Right atrium auricular region (tissue), 2 donors: ENCODE results near the gene GPD1L. TPM values are rescaled to one million over a fixed set of nuclear protein-coding genes. Genes with fewer than 3 reads are reported as not detected.
"Not testable (repeated sequence)": the region's sequence is repeated elsewhere in the genome, so short reads cannot be mapped to it uniquely, and the experiment has no call there.

Experiments used
- DNase-seq: peaks from one replicate; pipeline ENCODE4 v3.0.0-alpha.2; 2019; ENCODE audit warnings: low spot score
- H3K27ac ChIP-seq, 2 donors: fragments of 200-600 bp; sonication (generic); 1 replicate in 1 of 2; 2 replicates in 1 of 2; pipeline ENCODE4 v1.5.1; 2016 to 2019
- H3K27me3 ChIP-seq, 2 donors: fragments of 200-600 bp; sonication (generic); one replicate each; pipeline versions ENCODE4 v1.5.1 to v1.6.0; 2017 to 2019
- H3K36me3 ChIP-seq: fragments of 200-600 bp; sonication (generic); one replicate; pipeline ENCODE4 v1.5.1; 2016
- H3K4me1 ChIP-seq, 2 donors: fragments of 200-600 bp; sonication (generic); one replicate each; pipeline versions ENCODE4 v1.5.1 to v1.6.0; 2017 to 2019
- H3K4me3 ChIP-seq, 2 donors: fragments of 200-600 bp; sonication (generic); 1 replicate in 1 of 2; 2 replicates in 1 of 2; pipeline ENCODE4 v1.5.1; 2017 to 2019; ENCODE audit warnings: mild to moderate bottlenecking in 1 of 2, moderate library complexity in 1 of 2
- H3K9me3 ChIP-seq, 2 donors: fragments of 200-600 bp; sonication (generic); one replicate each; pipeline ENCODE4 v1.5.1; 2019
- total RNA-seq, 2 donors: library from RNA; depleted of rRNA; stranded (reverse); fragments of >200 nt; gene quantifications; one replicate each; pipeline ENCODE4 v1.1.0, GENCODE V29; 2016
- TF ChIP-seq, protein P1 (sequence below), 2 donors: fragments of 200-600 bp; sonication (generic); IDR thresholded peaks; one replicate each; pipeline ENCODE4 v1.5.1; 2019; ENCODE audit warnings: antibody characterized with exemption in 2 of 2

The GPD1L gene
- total RNA-seq, 2 donors from 2014 or later: 194 to 275 TPM

GRCh38 chr3:32184187-32184730, 77.8 kb downstream of the GPD1L start:
- H3K27ac ChIP-seq: no peak overlapping the region
- no peaks in the 10 kb centered on the region for H3K36me3 ChIP-seq
- no peaks in the 10 kb centered on the region for H3K9me3 ChIP-seq
- TF ChIP-seq, protein P1, sequence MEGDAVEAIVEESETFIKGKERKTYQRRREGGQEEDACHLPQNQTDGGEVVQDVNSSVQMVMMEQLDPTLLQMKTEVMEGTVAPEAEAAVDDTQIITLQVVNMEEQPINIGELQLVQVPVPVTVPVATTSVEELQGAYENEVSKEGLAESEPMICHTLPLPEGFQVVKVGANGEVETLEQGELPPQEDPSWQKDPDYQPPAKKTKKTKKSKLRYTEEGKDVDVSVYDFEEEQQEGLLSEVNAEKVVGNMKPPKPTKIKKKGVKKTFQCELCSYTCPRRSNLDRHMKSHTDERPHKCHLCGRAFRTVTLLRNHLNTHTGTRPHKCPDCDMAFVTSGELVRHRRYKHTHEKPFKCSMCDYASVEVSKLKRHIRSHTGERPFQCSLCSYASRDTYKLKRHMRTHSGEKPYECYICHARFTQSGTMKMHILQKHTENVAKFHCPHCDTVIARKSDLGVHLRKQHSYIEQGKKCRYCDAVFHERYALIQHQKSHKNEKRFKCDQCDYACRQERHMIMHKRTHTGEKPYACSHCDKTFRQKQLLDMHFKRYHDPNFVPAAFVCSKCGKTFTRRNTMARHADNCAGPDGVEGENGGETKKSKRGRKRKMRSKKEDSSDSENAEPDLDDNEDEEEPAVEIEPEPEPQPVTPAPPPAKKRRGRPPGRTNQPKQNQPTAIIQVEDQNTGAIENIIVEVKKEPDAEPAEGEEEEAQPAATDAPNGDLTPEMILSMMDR (IDR thresholded peaks at IDR 0.05): no peak
- H3K4me1 ChIP-seq: no peaks in the 10 kb centered on the region
- DNase-seq: no peak
- no peaks in the 10 kb centered on the region for H3K27me3 ChIP-seq
- no peak overlapping the region for H3K4me3 ChIP-seq

DNA sequence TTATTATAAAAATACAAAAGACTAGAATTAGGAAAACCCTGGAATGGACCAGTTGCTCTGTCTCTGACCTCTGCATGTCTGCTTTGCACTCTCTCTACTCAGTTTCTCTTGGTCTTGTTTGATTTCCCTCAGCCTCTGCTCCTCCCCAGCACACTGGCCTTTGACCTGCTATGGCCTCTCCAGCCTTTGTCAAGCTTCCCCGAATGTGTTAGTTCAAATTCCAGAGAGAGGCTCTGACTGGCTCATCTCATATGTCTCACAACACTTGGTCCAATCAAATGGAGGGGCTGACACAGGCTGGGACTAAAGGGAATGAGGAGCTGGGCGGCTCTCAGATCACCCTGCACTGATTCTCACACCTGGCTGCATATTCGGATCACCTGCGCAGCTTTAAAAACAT, 79.7 kb downstream of the GPD1L start:
- H3K27ac ChIP-seq: no peak overlapping the region
- no peak for DNase-seq
- H3K9me3 ChIP-seq: no peaks in the 10 kb centered on the region
- no peaks in the 10 kb centered on the region for H3K36me3 ChIP-seq
- TF ChIP-seq, protein P1 (IDR thresholded peaks at IDR 0.05): no peak
- no peak overlapping the region for H3K4me3 ChIP-seq
- no peaks in the 10 kb centered on the region for H3K27me3 ChIP-seq
- H3K4me1 ChIP-seq: no peaks in the 10 kb centered on the region

- no peak for DNase-seq
- Histone ChIP-seq H3K9me3 (no peaks in the 10 kb centered on the region), H3K27me3 (no peaks in the 10 kb centered on the region), H3K4me3 (no peak overlapping the region), H3K27ac (no peak overlapping the region), H3K4me1 (no peaks in the 10 kb centered on the region), H3K36me3 (no peaks in the 10 kb centered on the region)
- TF ChIP-seq, protein P1 (IDR thresholded peaks at IDR 0.05): no peak
These were observed 80.5 kb downstream of the GPD1L start for GRCh38 chr3:32186876-32187275.

GRCh38 chr3:32189693-32190092, 83.3 kb downstream of the GPD1L start:
- no peaks in the 10 kb centered on the region for H3K4me1 ChIP-seq
- DNase-seq: no peak
- no peaks in the 10 kb centered on the region for H3K36me3 ChIP-seq
- no peaks in the 10 kb centered on the region for H3K9me3 ChIP-seq
- H3K4me3 ChIP-seq: no peak overlapping the region
- TF ChIP-seq, protein P1 (IDR thresholded peaks at IDR 0.05): no peak
- no peak overlapping the region for H3K27ac ChIP-seq
- H3K27me3 ChIP-seq: no peaks in the 10 kb centered on the region

DNA sequence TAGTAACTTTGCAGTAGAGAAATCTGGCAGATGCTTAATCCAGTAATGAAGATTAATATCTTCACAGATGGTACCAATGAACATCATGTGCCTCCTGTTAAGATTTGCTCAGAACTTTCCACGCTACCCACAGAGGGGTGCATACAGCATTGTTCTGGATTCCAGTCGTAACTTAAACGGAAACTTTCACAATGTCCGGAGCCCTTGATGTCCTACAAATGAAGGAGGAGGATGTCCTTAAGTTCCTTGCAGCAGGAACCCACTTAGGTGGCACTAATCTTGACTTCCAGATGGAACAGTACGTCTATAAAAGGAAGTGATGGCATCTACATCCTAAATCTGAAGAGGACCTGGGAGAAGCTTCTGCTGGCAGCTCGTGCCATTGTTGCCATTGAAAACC, 84.1 kb downstream of the GPD1L start:
- not testable (repeated sequence) for H3K4me1 ChIP-seq, H3K9me3 ChIP-seq, H3K27ac ChIP-seq, H3K36me3 ChIP-seq, H3K4me3 ChIP-seq, DNase-seq, H3K27me3 ChIP-seq

DNA sequence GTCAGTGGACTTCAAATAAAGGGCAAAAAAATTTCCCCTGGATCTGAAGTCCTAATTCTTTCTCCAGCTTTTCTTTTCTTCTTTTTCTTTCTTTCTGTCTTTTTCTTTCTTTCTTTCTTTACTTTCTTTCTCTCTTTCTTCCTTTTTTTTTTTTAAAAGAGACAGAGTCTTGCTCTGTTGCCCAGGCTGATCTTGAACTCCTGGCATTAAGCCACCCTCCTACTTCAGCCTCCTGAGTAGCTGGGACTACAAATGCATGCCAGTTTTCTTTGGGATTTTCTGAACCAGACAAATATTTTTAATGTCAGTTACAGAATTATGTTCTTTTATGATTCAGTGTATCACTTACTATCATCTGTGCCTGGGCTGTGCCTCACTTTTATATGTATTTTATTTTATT, 86.7 kb downstream of the GPD1L start:
- DNase-seq: no peak
- Histone ChIP-seq H3K27ac (no peak overlapping the region), H3K4me1 (no peaks in the 10 kb centered on the region), H3K4me3 (no peak overlapping the region), H3K27me3 (no peaks in the 10 kb centered on the region), H3K9me3 (no peaks in the 10 kb centered on the region), H3K36me3 (no peaks in the 10 kb centered on the region)
- TF ChIP-seq, protein P1 (IDR thresholded peaks at IDR 0.05): no peak
